Measurements from ENCODE around the gene RXFP1.

DNA sequence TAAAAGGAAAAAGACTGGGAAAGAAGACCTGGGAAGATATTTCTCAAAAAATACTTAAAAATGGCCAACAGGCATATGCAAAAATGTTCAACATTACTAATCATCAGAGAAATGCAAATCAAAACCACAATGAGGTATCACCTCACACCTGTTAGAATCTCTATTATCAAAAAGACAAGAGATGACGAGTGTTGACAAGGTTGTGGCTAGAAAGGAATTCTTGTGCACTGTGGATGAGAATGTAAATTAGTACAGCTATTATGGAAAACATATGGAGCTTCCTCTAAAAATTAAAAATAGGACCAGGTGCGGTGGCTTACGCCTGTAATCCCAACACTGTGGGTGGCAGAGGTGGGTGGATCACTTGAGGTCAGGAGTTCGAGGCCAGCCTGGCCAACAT lies 100.0 kb downstream of the RXFP1 start:
- TF ChIP-seq, protein P1, sequence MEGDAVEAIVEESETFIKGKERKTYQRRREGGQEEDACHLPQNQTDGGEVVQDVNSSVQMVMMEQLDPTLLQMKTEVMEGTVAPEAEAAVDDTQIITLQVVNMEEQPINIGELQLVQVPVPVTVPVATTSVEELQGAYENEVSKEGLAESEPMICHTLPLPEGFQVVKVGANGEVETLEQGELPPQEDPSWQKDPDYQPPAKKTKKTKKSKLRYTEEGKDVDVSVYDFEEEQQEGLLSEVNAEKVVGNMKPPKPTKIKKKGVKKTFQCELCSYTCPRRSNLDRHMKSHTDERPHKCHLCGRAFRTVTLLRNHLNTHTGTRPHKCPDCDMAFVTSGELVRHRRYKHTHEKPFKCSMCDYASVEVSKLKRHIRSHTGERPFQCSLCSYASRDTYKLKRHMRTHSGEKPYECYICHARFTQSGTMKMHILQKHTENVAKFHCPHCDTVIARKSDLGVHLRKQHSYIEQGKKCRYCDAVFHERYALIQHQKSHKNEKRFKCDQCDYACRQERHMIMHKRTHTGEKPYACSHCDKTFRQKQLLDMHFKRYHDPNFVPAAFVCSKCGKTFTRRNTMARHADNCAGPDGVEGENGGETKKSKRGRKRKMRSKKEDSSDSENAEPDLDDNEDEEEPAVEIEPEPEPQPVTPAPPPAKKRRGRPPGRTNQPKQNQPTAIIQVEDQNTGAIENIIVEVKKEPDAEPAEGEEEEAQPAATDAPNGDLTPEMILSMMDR (conservative IDR thresholded peaks at IDR 0.05; ENCODE audit: low read depth, low read length): no peak
- no peak for TF ChIP-seq EZH2 (IDR thresholded peaks at IDR 0.05; ENCODE audit: borderline replicate concordance, low read depth, low read length, poor library complexity, severe bottlenecking)
